GM12874 (cell line): Measurements from ENCODE around the gene AKR1C1.

Experiments used
- TF ChIP-seq, protein P1 (sequence below): IDR thresholded peaks from 2 replicates; pipeline ENCODE4 v1.5.1; 2011; ENCODE audit warnings: low read depth, mild to moderate bottlenecking, control low read depth, low read length, moderate library complexity; ENCODE audit not compliant: insufficient read depth

The AKR1C1 gene

DNA sequence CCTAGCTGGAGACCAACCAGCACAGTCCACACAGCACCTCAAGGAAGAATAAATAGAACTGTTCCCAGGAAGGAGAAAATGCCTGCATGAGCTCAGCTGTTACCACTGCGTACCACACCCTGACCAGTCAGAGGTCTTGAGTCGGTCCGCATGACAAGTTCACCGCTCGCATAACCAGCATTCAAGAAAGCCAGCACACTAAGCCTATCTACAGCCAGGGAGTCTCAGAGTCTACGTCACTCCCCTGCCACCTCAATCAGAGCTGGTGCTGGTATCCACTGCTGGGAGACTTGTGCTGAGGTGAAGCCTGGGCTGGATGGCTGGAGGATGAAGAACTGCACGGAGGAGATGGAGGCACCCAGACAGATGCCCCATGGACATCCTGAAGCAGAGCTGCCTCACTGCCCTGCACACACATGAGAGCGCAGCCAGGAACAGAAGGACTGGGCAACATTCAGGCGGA lies 19.6 kb downstream of the AKR1C1 start:
- TF ChIP-seq, protein P1, sequence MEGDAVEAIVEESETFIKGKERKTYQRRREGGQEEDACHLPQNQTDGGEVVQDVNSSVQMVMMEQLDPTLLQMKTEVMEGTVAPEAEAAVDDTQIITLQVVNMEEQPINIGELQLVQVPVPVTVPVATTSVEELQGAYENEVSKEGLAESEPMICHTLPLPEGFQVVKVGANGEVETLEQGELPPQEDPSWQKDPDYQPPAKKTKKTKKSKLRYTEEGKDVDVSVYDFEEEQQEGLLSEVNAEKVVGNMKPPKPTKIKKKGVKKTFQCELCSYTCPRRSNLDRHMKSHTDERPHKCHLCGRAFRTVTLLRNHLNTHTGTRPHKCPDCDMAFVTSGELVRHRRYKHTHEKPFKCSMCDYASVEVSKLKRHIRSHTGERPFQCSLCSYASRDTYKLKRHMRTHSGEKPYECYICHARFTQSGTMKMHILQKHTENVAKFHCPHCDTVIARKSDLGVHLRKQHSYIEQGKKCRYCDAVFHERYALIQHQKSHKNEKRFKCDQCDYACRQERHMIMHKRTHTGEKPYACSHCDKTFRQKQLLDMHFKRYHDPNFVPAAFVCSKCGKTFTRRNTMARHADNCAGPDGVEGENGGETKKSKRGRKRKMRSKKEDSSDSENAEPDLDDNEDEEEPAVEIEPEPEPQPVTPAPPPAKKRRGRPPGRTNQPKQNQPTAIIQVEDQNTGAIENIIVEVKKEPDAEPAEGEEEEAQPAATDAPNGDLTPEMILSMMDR: no peak

DNA sequence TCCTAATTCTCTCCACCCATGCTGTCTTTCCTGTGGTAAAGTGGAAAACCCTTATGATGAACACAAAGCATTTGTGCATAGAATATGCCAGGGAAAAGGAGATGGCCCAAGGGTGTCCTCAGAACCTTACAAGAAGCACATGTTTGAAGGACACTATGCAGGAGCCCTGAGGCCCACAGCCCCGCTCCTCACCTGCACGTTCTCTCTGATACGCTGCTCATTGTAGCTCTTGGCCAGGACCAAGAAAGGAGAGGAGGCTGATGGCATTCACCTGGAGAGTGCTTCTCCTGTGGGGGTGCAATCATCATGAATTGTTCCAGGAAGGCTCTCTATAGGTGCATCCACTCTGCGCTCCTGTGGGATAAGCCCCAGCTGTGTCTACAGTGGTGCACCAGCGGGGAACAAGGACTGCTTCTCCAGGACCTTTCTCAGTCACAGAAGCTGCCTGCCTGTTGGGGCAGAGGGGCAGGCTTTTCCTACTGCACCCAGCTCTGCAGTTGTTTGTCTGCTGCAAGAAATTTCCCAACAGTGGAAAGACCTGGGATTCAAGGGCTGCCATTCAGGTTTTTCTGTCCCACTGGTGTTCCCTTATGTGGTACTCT lies 20.5 kb downstream of the AKR1C1 start:
- TF ChIP-seq, protein P1: no peak

DNA sequence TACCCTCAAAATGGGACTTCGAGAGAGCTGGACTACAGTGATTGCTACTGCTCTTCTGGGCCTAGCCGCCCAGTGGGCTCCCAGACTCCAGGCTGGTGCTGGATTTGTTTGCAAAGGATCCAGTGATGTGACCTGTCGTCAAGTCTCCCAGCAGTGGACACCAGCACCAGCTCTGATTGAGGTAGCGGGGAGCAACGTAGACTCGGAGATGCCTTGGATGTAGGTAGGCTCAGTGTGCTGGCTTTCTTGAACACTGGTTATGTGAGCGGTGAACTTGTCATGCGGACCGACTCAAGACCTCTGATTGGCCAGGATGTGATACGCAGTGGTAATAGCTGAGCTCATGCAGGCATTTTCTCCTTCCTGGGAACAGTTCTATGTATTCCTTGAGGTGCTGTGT lies 21.0 kb downstream of the AKR1C1 start:
- TF ChIP-seq, protein P1: no peak

DNA sequence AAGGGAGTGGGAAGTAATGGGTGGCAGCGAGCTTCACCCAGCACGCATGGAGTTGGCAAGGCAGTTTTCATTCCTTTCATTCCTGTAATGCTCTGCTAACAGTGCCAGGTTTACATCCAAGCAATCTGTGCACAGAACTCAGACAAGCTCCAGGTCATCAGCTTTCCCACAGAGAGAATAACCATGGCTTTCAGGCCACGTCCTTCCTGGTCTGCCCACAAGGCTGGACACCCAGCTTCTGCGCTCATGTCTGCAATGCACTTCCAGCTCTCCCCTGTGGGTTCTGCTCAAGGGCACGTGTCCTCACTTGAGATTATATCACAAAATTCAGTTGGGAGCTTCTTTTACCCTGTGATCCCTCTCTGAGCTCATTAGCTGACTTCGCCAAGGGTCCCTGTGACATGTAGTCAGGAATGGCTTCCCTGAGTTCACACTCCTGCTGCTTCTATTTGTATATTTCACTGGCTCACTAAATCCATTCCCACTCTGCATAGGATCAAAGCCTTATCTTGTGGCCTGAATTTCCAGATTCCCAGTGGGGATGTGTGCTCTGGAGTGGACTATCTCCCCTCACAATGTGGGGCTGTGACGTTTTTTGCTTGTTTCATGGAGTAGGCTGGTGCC lies 21.9 kb downstream of the AKR1C1 start:
- TF ChIP-seq, protein P1: no peak

DNA sequence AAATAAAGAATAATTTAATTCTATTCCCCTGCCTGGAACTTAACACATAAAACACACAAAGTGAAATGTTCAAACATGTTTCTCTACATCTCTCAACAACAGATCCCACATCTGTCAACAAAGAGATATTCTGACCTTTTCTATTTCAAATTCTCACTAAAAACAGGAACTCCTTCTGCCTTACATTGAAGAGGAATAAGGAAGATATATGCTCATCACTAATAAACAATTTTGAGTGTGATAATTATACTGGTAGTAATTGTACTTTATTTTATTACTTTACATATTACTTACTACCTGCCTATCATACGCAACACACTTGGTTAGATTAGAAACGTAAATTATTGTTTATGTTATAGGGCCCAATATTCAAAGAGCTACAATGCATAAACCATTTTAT lies 27.0 kb downstream of the AKR1C1 start:
- TF ChIP-seq, protein P1: no peak

DNA sequence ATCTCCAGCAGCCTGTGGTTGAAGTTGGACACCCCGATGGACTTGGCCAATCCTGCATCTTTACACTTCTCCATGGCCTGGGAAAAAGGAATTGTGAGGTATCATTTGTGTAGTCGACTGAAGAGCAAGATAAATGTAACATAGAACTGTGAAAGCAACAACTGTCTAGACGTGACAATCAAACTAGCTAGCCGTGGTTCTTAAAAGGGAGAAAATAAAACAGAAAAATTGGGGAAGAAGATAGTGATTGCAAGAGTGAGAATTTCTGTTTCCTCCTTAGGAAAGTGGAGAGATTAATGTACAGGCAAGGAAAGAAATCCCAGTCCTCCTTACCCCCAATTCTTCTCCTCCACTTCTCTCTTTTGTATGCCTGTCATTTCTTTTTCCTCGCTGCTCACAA lies 35.5 kb downstream of the AKR1C1 start:
- TF ChIP-seq, protein P1: no peak

DNA sequence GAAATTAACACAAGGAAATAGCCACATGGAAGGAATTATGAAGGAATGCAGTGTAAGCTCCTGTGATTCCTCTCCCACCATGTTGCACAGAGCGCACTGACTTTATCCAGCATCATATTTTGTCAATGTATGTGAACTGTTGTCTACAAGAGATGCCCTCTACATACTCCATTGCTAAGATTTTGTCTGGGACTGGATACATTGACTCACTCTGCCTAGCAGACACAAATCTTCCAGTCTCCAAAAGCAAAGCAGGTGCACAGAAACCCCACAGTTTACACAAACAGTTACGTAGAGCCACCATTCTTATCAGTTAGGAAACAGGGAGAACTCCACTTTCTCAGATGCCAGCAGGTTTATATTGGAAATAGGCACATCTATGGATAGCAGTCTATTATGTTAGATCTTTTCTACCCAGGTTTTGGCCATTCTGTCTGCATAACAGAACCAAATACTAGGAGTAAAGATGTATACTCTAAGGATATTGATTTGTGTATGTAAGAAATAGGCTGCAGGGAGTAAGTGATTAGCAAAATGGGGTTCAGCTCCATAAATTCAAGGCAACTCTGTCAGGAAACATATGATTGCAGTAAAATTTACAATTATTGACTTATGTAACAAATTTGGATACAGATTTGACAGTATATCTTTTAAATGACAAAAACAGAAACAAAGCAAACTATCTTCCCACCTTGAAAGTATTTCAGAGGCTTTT lies 39.0 kb downstream of the AKR1C1 start:
- TF ChIP-seq, protein P1: no peak
